AG10803 (cell line): ENCODE measurements around the gene PEX11B.
A peak's percentile ranks its signal among the peaks of the same experiment; 100 is the strongest.

Source experiments
- DNase-seq: peaks from one replicate; pipeline ENCODE4 v3.0.0; 2010; ENCODE audit warnings: low read depth
- H3K4me3 ChIP-seq: 2 replicates; pipeline ENCODE4 v1.5.1; 2011; ENCODE audit warnings: mild to moderate bottlenecking, low read length, control low read depth
- TF ChIP-seq, protein P1 (sequence below): conservative IDR thresholded peaks from 2 replicates; pipeline ENCODE4 v1.5.1; 2011; ENCODE audit warnings: mild to moderate bottlenecking, low read length, control low read depth, inconsistent platforms

Gene PEX11B

DNA sequence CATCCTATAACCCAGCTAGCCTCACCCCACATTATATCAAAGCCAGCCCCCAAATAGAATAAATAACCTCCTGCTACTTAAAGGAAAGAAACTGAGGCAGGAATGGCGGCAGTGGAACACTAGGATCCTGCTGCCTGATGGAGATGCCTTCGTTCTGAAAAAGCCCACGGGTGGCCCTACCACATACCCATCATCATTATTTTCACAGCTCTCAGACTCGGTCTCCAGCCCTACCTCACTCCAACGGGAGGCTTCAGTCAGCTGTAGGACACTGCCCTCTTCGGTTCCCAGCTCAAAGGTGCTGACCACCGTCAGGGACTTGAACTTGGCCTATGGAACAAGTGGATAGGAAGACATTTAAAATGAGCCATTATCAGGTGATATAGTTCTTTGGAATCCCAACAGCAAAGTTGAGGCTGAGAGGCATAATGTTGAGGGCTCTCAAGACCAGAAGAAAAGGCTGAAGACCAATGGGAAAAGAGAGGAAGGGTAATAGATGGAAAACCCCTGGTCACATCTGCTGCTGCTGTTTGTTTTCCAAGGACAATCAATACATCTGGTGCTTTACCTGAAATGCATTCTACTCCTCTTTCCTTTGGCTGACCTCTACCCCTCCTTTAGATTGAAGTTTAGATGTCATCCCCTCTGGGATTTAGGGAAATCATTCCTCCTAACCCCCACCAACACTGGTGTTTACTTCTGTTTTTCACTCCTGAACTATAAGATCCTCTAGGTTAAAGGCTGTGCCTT lies 25.0 kb downstream of the PEX11B start:
- no peak overlapping the region for H3K4me3 ChIP-seq
- TF ChIP-seq, protein P1, sequence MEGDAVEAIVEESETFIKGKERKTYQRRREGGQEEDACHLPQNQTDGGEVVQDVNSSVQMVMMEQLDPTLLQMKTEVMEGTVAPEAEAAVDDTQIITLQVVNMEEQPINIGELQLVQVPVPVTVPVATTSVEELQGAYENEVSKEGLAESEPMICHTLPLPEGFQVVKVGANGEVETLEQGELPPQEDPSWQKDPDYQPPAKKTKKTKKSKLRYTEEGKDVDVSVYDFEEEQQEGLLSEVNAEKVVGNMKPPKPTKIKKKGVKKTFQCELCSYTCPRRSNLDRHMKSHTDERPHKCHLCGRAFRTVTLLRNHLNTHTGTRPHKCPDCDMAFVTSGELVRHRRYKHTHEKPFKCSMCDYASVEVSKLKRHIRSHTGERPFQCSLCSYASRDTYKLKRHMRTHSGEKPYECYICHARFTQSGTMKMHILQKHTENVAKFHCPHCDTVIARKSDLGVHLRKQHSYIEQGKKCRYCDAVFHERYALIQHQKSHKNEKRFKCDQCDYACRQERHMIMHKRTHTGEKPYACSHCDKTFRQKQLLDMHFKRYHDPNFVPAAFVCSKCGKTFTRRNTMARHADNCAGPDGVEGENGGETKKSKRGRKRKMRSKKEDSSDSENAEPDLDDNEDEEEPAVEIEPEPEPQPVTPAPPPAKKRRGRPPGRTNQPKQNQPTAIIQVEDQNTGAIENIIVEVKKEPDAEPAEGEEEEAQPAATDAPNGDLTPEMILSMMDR: no peak
- DNase-seq: no peak

- peak overlapping the region; percentile 6 for H3K4me3 ChIP-seq
- TF ChIP-seq, protein P1: no peak
- peak; percentile 13 for DNase-seq
These were observed 25.9 kb downstream of the PEX11B start for GRCh38 chr1:145892486-145893087.

DNA sequence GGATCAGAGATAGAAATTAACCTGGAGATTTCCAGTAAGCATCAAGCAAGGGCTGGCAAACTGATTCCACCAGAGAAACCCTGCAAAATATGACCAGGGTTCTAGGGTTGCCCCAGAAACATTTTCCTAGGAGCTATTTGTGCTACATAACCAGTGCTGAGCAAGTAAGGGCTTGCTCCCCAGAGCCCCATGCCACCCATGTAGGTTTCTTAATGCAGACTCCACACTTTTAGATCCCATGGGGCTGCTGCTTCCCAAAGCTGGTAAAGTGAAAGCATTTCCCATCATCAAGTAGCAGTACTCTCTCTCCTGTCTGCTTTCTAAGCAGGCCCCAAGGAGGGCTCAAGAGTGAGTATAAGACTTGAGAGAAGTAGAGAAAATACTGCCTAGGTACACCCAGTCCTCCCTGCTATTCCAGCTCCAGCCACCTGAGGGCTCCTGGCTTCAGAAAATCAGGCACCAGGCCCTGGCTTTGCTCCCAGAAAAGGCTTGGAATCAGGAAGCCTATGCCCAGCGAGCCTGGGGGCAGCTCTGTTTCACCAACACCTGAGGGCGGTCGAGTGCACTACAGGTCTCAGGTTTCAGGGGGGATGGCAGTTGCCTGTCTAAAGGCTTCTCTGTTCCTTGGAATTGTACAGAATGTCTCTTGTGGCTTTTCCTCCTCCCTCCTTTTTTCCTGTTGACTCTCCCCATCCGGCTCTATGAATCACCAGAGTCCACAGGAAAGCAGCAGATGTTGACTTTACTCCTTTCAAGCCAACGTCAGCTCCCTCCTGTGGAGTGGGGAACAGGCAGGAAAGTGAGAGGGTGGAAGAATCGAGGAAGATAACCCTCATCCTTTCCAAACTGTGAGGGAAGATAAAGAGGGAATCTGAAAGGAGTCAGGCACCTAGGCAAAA lies 26.7 kb downstream of the PEX11B start:
- TF ChIP-seq, protein P1: peak; percentile 93
- H3K4me3 ChIP-seq: peak overlapping the region; percentile 6
- DNase-seq: peak; percentile 97

- DNase-seq: no peak
These were observed 27.4 kb downstream of the PEX11B start for GRCh38 chr1:145891143-145891542.

GRCh38 chr1:145889722-145890121 lies 28.8 kb downstream of the PEX11B start:
- TF ChIP-seq, protein P1: no peak
- H3K4me3 ChIP-seq: no peak overlapping the region
- no peak for DNase-seq

More at GRCh38 chr1:145891143-145891542, 27.4 kb downstream of the PEX11B start:
- TF ChIP-seq, protein P1: no peak
- H3K4me3 ChIP-seq: no peak overlapping the region

GRCh38 chr1:145887631-145888030 lies 30.9 kb downstream of the PEX11B start:
- no peak overlapping the region for H3K4me3 ChIP-seq
- TF ChIP-seq, protein P1: no peak
- DNase-seq: no peak
